Measurements from ENCODE around the gene PRRT4. TPM values are rescaled to one million over a fixed set of nuclear protein-coding genes. Genes with fewer than 3 reads are reported as not detected.

The PRRT4 gene
- total and polyA plus RNA-seq, 2 donors (not counting 1 experiment from before 2014, with no cell fraction given): under 0.01 to 0.03 TPM

DNA sequence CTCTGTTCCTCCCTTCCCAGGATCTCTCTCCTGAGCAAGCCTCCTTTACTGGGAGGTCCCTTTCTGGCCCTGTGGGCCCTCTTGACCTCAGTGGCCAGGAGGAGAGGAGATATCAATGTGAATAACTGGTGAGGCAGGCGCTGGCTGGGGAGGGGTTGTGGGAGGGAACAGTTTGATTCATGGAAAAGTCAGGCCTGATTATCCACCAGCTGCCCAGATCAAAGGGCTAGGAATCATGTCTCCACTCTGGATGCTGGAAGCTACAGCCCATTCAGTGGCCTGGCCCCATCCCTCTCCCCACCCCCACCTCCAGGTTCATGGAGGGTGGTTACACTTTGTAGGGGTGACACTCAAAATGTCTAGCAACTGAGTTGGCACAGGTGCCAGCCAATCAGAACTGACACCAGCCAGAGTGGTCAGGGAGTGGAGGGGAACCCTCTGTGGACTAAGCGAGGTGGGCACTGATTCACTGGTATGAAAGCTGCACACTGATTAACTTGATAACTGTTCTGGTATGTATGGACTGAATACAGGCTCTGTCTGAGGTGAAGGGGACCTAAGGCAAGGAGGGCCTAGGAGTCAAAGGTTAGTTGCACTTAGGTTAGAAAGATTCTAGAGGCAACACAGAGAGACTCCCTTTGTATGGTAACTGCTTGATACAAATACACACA lies 4.8 kb downstream of the PRRT4 start:
- no peaks in the 10 kb centered on the region for H3K79me2 ChIP-seq (ENCODE audit: control insufficient read depth, insufficient read depth, low read length)
- DNase-seq (ENCODE audit: low read depth in 2 of 2): no peak

DNA sequence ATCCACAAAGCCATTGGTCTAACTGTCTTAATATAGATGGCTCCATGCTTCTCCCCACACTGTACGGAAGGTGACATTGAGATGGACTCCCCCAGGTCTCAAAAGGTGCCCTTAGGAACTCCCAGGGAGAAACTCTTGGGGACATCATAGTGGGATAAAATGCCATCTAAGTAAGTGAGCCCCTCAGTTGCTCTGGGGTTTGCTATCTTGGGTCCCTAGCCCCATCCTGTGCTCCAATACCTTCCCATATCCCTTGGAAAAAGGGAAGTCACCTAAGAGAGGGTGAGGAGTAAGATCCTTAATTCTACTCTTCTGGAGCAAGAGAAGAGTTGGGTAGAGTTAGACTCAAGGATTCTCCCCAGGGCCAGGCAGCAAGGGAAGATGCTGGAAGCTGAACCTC lies 7.9 kb downstream of the PRRT4 start:
- Histone ChIP-seq H3K4me1 (ENCODE audit: control insufficient read depth, extremely low read depth, insufficient read depth, low read length) (no peaks in the 10 kb centered on the region), H3K9ac (ENCODE audit: insufficient read depth, low read length) (no peak overlapping the region), H2AFZ (ENCODE audit: low read length) (no peak overlapping the region), H4K20me1 (ENCODE audit: control insufficient read depth, extremely low read depth, insufficient read depth, low read length) (no peaks in the 10 kb centered on the region), H3K27me3 (ENCODE audit: control insufficient read depth, insufficient read depth, low read length) (peaks cover 57% of the 10 kb centered on the region), H3K36me3 (ENCODE audit: control insufficient read depth, insufficient read depth, low read length) (no peaks in the 10 kb centered on the region), H3K27ac (ENCODE audit: insufficient read depth, low read length) (no peak overlapping the region), H3K9me3 (ENCODE audit: control insufficient read depth, insufficient read depth, low read depth, low read length) (no peaks in the 10 kb centered on the region), H3K4me3 (replicated peaks in 1 of 4; ENCODE audit: control extremely low read depth in 1 of 4, insufficient read depth in 1 of 4, low read depth in 3 of 4, low read length in 4 of 4) (no peak overlapping the region), H3K79me2 (ENCODE audit: control insufficient read depth, insufficient read depth, low read length) (no peaks in the 10 kb centered on the region), H3K4me2 (ENCODE audit: extremely low read depth, insufficient read depth, low read length) (no peak overlapping the region)
- TF ChIP-seq, protein P1, sequence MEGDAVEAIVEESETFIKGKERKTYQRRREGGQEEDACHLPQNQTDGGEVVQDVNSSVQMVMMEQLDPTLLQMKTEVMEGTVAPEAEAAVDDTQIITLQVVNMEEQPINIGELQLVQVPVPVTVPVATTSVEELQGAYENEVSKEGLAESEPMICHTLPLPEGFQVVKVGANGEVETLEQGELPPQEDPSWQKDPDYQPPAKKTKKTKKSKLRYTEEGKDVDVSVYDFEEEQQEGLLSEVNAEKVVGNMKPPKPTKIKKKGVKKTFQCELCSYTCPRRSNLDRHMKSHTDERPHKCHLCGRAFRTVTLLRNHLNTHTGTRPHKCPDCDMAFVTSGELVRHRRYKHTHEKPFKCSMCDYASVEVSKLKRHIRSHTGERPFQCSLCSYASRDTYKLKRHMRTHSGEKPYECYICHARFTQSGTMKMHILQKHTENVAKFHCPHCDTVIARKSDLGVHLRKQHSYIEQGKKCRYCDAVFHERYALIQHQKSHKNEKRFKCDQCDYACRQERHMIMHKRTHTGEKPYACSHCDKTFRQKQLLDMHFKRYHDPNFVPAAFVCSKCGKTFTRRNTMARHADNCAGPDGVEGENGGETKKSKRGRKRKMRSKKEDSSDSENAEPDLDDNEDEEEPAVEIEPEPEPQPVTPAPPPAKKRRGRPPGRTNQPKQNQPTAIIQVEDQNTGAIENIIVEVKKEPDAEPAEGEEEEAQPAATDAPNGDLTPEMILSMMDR (conservative IDR thresholded peaks at IDR 0.05 in 1 of 2, IDR thresholded peaks at IDR 0.05 in 1 of 2; ENCODE audit: low read depth in 1 of 2, low read length in 2 of 2): no peak
- TF ChIP-seq EZH2 (IDR thresholded peaks at IDR 0.05; ENCODE audit: low read length, missing control alignments): no peak
- no peak for DNase-seq (ENCODE audit: low read depth in 2 of 2)

More for the DNA sequence above, 4.8 kb downstream of the PRRT4 start:
- no peak overlapping the region for H3K9ac ChIP-seq (ENCODE audit: insufficient read depth, low read length)
- H3K36me3 ChIP-seq (ENCODE audit: control insufficient read depth, insufficient read depth, low read length): no peaks in the 10 kb centered on the region
- no peak overlapping the region for H3K4me2 ChIP-seq (ENCODE audit: extremely low read depth, insufficient read depth, low read length)
- H3K27ac ChIP-seq (ENCODE audit: insufficient read depth, low read length): no peak overlapping the region
- peaks cover 40% of the 10 kb centered on the region for H3K27me3 ChIP-seq (ENCODE audit: control insufficient read depth, insufficient read depth, low read length)
- no peaks in the 10 kb centered on the region for H3K4me1 ChIP-seq (ENCODE audit: control insufficient read depth, extremely low read depth, insufficient read depth, low read length)
- H3K9me3 ChIP-seq (ENCODE audit: control insufficient read depth, insufficient read depth, low read depth, low read length): no peaks in the 10 kb centered on the region
- no peaks in the 10 kb centered on the region for H4K20me1 ChIP-seq (ENCODE audit: control insufficient read depth, extremely low read depth, insufficient read depth, low read length)
- no peak for TF ChIP-seq EZH2 (IDR thresholded peaks at IDR 0.05; ENCODE audit: low read length, missing control alignments)
- TF ChIP-seq, protein P1 (conservative IDR thresholded peaks at IDR 0.05 in 1 of 2, IDR thresholded peaks at IDR 0.05 in 1 of 2; ENCODE audit: low read depth in 1 of 2, low read length in 2 of 2): no peak
- H3K4me3 ChIP-seq (replicated peaks in 1 of 4; ENCODE audit: control extremely low read depth in 1 of 4, insufficient read depth in 1 of 4, low read depth in 3 of 4, low read length in 4 of 4): no peak overlapping the region
- no peak overlapping the region for H2AFZ ChIP-seq (ENCODE audit: low read length)

DNA sequence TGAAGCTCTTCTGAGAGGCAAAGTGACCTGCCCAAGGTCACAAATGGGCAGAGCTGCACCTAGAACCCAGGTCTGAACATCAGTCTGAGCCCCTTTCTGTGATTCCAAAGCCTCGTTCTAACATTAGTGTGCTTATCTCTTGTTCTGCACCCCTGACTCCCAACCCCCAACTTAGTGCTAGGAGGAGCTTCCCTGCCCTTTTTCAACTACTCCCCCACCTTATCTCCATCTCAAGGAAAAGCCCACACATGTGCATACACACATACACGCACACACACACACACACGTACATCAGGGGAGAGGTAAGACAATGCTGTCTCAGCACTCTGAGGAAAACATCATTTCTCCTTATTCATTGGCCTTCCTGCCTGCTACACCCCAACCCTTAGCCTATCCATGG lies 8.3 kb downstream of the PRRT4 start:
- H3K79me2 ChIP-seq (ENCODE audit: control insufficient read depth, insufficient read depth, low read length): no peaks in the 10 kb centered on the region
- H3K27me3 ChIP-seq (ENCODE audit: control insufficient read depth, insufficient read depth, low read length): peaks cover 58% of the 10 kb centered on the region
- TF ChIP-seq EZH2 (IDR thresholded peaks at IDR 0.05; ENCODE audit: low read length, missing control alignments): no peak
- TF ChIP-seq, protein P1 (conservative IDR thresholded peaks at IDR 0.05 in 1 of 2, IDR thresholded peaks at IDR 0.05 in 1 of 2; ENCODE audit: low read depth in 1 of 2, low read length in 2 of 2): no peak
- H3K9me3 ChIP-seq (ENCODE audit: control insufficient read depth, insufficient read depth, low read depth, low read length): no peaks in the 10 kb centered on the region
- no peak overlapping the region for H2AFZ ChIP-seq (ENCODE audit: low read length)
- no peaks in the 10 kb centered on the region for H4K20me1 ChIP-seq (ENCODE audit: control insufficient read depth, extremely low read depth, insufficient read depth, low read length)
- no peak overlapping the region for H3K4me2 ChIP-seq (ENCODE audit: extremely low read depth, insufficient read depth, low read length)
- no peak overlapping the region for H3K4me3 ChIP-seq (replicated peaks in 1 of 4; ENCODE audit: control extremely low read depth in 1 of 4, insufficient read depth in 1 of 4, low read depth in 3 of 4, low read length in 4 of 4)
- no peak for DNase-seq (ENCODE audit: low read depth in 2 of 2)
- H3K4me1 ChIP-seq (ENCODE audit: control insufficient read depth, extremely low read depth, insufficient read depth, low read length): no peaks in the 10 kb centered on the region
- H3K27ac ChIP-seq (ENCODE audit: insufficient read depth, low read length): no peak overlapping the region
- H3K9ac ChIP-seq (ENCODE audit: insufficient read depth, low read length): no peak overlapping the region
- no peaks in the 10 kb centered on the region for H3K36me3 ChIP-seq (ENCODE audit: control insufficient read depth, insufficient read depth, low read length)
